Motor neuron (in vitro differentiated cells): ENCODE measurements around the gene ARMC5. TPM values are rescaled to one million over a fixed set of nuclear protein-coding genes. Genes with fewer than 3 reads are reported as not detected.
A peak's percentile ranks its signal among the peaks of the same experiment; 100 is the strongest.

Experiments
- ATAC-seq, 8 experiments: fragments of 200-7000 bp; cut with Tn5 transposase; replicated peaks in 6 of 8; 2 replicates each; pipeline ENCODE4 v1.8.0; 2021; ENCODE audit warnings: mild to moderate bottlenecking in 8 of 8, moderate library complexity in 8 of 8
- H3K27ac ChIP-seq, 2 donors: fragments of 250-450 bp; sonication (Bioruptor Pico); 2 replicates each; pipeline ENCODE4 v1.9.0; 2021; ENCODE audit warnings: antibody characterized with exemption in 2 of 2, mild to moderate bottlenecking in 2 of 2, moderate library complexity in 1 of 2
- H3K4me1 ChIP-seq, 2 donors: fragments of 250-450 bp; sonication (Bioruptor Pico); replicated peaks in 1 of 2; 2 replicates each; pipeline ENCODE4 v1.6.1; 2021; ENCODE audit warnings: antibody characterized with exemption in 2 of 2, mild to moderate bottlenecking in 2 of 2, moderate library complexity in 1 of 2
- H3K4me3 ChIP-seq, 5 donors: fragments of 250-450 bp; sonication (Bioruptor Pico); 2 replicates each; pipeline ENCODE4 v1.9.0; 2021; ENCODE audit warnings: antibody characterized with exemption in 5 of 5, mild to moderate bottlenecking in 5 of 5, moderate library complexity in 4 of 5
- WGBS, 10 experiments: fragments of 450-650 bp; shearing (Covaris generic); methylation state at CpG; one replicate each; pipeline ENCODE4 v1.0.0; 2022; 5-methylcytosine and 5-hydroxymethylcytosine counted together
- in situ Hi-C, 9 experiments: fragments of 400-800 bp; cut with MboI; loops; one replicate each; pipeline ENCODE4 v1.15.0; 2021; ENCODE audit warnings: low sequenced_read_pairs in 9 of 9, low pct_unique_long_range_greater_than_20kb in 2 of 9; ENCODE audit not compliant: unreplicated experiment in 9 of 9
- total RNA-seq, 8 experiments: library from RNA; unstranded; fragments of 300-600 nt; gene quantifications; 2 replicates each; pipeline versions ENCODE4 v1.2.3 to v1.2.4, GENCODE V29; 2022

ARMC5 gene
- total RNA-seq, 8 experiments from 2014 or later, result 7.4 to 12.3 (median 9.4) TPM

DNA sequence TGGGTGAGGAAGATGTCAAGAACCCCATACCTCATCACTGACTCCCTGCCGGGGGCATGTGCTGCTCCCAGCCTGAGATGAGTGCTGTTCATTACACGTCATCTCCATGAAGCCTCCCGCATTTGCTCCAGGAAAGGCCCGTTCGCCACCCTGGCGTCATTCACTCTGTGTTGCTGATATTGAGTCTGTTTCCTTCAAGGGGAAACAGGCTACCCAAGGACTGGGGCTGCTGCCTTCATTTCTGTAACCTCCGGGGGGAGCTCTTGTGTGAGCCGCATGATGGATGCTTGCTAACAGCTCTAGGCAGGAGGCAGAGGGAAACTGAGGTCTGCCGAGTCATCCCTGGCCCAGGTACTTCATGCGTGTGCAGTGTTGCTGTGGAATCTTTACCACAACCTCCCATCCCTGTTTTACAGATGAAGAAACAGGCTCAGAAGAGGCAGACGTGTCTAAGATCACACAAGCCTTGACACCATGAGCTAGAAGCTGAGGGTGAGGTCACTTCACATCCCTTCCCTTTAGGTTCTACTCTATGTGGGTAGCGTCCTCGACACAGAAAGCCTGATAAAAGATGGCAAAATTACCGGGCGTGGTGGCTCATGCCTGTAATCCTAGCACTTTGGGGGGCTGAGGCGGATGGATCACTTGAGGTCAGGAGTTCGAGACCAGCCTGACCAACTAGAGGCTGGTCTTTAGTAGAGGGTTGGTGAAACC, 3.5 kb upstream of the ARMC5 start:
- WGBS, 10 experiments, result 60 to 100% (median 77%) methylated on average over 1 to 9 of the region's 17 CpGs; no CpG with 5 or more reads in 2 of the 10 experiments
- ATAC-seq, result no peak
- Histone ChIP-seq H3K4me1 (peaks cover 53 to 58% of the 10 kb centered on the region in 2 donors), H3K4me3 (peak overlapping the region in 1 of 5 donors; percentile 13), H3K27ac (peak overlapping the region in 1 of 2 donors; percentile 11)
- in situ Hi-C loops, result loop anchor here in 3 of 9 experiments (25.0 kb wide), 2 partner anchors 407 to 493 kb away; partner anchors contain the start of genes SETD1A (in 2 of the 3) and ZNF267 (in 1 of the 3)

DNA sequence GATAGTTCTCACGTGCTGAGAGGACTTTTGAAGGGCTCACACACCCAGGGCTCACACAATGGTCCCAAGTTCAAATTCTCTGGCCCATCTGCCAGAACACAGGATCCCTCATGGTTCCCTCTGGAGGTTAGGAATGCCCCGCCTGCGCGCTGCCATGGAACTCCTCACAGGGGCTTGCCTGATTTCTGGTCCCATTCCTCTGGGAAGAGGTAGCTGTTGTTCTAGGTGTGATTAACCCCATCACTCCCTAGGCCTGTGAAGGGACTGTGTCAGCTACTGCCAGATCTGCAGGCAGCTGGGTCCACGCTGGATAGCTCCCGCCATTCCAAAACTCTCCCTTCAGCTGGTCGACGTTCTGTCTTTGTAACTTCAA, 2.3 kb upstream of the ARMC5 start:
- no peak overlapping the region for H3K27ac ChIP-seq
- peaks cover 51 to 53% of the 10 kb centered on the region in 2 donors for H3K4me1 ChIP-seq
- peak overlapping the region in 3 of 5 donors; percentile 71 to 78 (median 75) for H3K4me3 ChIP-seq
- in situ Hi-C loops, result loop anchor here in 3 of 9 experiments (25.0 kb wide), 2 partner anchors 405 to 495 kb away; partner anchors contain the start of genes SETD1A (in 2 of the 3) and ZNF267 (in 1 of the 3)
- ATAC-seq, result no peak
- 50 to 100% (median 76%) methylated on average over 1 to 3 of the region's 8 CpGs; no CpG with 5 or more reads in 2 of the 10 experiments for WGBS, 10 experiments

DNA sequence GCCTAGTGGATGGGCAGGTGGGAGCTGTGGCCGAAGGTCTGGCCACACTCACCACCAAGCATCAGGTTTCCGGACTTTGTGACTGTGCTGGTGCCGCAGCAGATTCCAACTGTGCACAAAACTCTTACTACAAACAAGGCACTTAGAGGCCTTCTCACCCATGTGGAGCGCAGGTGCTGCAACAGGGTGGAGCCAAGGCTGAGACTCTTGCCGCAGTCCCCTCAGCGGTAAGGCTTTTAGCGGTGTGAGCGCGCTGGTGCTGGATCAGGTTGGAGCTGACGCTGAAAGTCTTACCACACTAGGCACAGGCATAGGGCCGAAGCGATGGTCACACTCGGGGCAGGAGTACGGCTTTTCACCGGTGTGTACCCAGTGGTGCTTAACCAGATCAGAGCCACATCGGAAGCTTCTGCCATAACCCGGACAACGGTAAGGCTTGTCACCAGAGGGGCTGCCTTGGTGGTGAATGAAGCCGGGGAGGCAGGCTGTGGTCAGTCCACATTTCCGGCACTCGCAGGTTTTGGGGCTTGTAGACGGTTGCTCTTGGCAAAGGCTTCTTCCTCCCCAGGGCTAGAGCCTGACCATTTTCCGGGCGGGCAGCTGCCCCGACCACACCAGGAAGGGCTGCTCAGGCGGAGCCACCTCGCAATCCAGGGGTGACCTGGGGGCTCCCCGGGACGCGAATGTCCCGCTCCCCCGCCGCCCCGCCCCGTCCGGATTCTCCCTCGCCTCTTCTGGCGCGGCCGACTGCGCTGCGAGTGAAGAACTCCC, 1.0 kb upstream of the ARMC5 start:
- peak overlapping the region; percentile 67 to 87 (median 75) for H3K4me3 ChIP-seq
- 0 to 15% (median 2%) methylated on average over 3 to 12 of the region's 42 CpGs; no CpG with 5 or more reads in 2 of the 10 experiments for WGBS, 10 experiments
- ATAC-seq, result peak in 3 of 8 experiments; percentile 3 to 11 (median 4)
- in situ Hi-C loops, result loop anchor here in 3 of 9 experiments (25.0 kb wide), 2 partner anchors 404 to 496 kb away; partner anchors contain the start of genes SETD1A (in 2 of the 3) and ZNF267 (in 1 of the 3)
- H3K4me1 ChIP-seq, result peaks cover 44 to 47% of the 10 kb centered on the region in 2 donors
- H3K27ac ChIP-seq, result peak overlapping the region; percentile 100

DNA sequence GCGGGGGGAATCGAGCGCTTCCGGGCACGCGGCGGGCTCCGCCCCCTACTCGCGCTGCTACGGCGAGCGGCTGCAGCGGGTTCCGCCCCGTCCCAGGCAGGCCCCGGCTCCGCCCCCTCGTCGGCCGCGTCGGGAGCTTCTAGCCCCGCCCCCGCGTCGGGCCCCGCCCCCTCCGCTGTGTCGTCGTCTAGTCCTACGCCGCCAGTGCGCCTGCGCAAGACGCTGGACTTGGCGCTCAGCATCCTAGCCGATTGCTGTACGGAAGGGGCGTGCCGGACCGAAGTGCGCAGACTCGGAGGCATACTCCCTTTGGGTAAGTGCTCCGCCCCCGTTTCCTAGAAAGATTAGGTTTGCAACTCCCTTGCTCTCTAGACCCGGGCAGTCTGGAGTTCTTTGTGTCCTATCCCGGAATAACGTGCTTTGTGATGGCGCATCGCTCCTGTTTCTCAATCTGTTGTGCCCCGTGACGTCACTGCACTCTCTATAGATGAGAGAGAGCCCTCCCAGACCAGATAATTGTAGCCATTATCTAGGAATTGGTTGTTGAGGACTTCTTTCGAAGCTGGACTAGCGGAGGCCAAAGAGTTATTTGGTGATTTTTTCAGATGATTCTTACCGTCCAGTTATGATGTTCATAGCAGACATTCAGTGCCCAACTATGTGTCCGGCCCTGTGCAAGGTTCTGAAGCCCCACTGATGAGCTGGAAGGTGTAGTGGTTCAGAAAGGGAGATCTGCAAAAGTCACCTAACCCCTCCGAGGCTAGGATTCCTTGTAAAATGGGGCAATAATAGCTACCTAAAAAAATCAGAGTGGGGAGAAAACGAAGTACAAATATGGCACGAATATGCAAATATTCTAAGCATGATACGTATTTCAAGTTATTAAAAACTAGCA, 633 bp downstream of the ARMC5 start:
- 0 to 34% (median 5%) methylated on average over 2 to 18 of the region's 61 CpGs for WGBS, 10 experiments
- in situ Hi-C loops, result loop anchor here in 3 of 9 experiments (25.0 kb wide), 2 partner anchors 402 to 498 kb away; partner anchors contain the start of genes SETD1A (in 2 of the 3) and ZNF267 (in 1 of the 3)
- ATAC-seq, result peak; percentile 60 to 84 (median 80)
- Histone ChIP-seq H3K27ac (peak overlapping the region; percentile 100), H3K4me1 (peaks cover 28 to 32% of the 10 kb centered on the region in 2 donors), H3K4me3 (peak overlapping the region; percentile 67 to 87 (median 75))

DNA sequence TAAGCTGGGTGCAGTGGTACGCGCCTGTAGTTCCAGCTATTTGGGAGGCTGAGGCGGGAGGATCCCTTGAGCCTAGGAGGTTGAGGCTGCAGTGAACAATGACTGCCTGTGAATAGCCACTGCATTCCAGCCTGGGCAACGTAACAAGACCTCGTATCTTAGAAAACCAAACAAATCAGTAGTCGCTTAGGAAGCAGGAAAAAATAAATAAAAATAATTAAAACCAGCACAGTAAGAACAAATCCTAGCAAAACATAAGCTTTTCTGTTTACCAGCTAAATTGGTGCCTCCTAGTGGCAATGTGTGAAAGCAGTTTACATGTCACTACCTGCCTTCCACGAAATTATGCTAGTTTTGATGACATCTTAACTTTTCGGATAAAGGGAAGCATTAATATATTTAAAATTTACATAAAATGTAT, 1.3 kb downstream of the ARMC5 start:
- in situ Hi-C loops, result loop anchor here in 3 of 9 experiments (25.0 kb wide), 2 partner anchors 402 to 498 kb away; partner anchors contain the start of genes SETD1A (in 2 of the 3) and ZNF267 (in 1 of the 3)
- no peak for ATAC-seq
- Histone ChIP-seq H3K4me1 (peaks cover 21 to 26% of the 10 kb centered on the region in 2 donors), H3K27ac (peak overlapping the region; percentile 55 to 81), H3K4me3 (peak overlapping the region; percentile 39 to 87 (median 67))
- WGBS, 10 experiments, result 0 to 78% (median 69%) methylated on average over 3 to 8 of the region's 8 CpGs

DNA sequence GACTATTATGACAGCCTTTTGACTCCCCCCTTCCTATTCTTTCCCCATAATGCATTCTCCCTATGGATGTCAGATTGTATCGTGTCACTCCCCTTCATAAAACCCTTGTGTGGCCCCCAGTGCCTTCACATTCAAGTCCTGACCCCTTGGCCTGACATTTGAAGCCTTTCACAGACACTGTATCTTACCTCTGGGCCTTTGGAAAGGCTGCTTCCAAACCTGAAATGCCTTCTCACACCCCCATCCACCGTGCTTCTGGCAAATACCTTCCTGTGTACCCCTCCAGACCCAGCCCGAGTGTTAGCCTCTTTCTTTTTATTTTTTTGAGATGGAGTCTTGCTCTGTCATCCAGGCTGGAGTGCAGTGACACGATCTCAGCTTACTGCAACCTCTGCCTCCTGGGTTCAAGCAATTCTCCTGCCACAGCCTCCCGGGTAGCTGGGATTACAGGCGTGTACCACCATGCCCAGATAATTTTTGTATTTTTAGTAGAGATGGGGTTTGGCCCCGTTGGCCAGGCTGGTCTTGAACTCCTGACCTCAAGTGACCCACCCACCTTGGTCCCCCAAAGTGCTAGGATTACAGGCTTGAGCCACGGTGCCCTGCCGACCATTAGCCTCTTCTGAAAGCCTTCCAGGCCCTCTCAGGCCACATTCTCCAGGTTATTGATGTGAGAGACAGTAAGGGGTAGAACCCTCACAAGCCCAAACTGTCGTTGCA, 2.1 kb downstream of the ARMC5 start:
- Histone ChIP-seq H3K4me1 (peaks cover 13 to 23% of the 10 kb centered on the region in 2 donors), H3K4me3 (no peak overlapping the region), H3K27ac (no peak overlapping the region)
- in situ Hi-C loops, result loop anchor here in 3 of 9 experiments (25.0 kb wide), 2 partner anchors 401 to 499 kb away; partner anchors contain the start of genes SETD1A (in 2 of the 3) and ZNF267 (in 1 of the 3)
- no peak for ATAC-seq
- WGBS, 10 experiments, result 73 to 100% (median 90%) methylated on average over 1 to 8 of the region's 10 CpGs; no CpG with 5 or more reads in 1 of the 10 experiments

DNA sequence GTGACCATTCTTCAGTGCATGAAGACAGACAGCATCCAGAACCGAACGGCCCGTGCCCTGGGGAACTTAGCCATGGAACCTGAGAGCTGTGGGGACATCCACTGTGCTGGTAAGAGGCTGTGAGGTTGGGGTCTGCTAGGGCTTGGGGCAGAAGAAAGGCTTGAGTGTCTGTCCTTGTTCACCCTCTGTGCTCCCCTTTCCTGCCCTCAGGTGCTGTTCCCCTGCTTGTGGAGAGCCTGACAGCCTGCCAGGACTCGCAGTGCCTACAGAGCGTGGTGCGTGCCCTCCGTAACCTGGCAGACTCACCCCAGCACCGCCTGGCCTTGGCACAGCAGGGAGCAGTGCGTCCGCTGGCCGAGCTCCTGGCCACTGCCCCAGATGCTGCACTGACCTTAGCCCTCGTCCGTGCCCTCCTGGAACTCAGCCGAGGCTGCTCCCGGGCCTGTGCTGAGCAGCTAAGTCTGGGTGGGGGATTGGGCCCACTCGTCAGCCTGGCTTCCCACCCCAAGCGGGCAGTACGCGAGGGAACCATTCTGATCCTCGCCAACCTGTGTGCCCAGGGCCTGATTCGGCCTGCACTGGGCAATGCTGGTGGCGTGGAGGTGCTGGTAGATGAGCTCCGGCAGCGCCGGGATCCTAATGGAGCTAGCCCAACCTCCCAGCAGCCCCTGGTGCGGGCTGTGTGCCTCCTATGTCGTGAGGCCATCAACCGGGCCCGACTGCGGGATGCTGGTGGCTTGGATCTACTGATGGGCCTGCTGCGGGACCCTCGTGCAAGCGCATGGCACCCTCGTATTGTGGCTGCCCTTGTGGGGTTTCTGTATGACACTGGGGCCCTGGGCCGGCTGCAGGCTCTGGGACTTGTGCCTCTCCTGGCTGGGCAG, 2.9 kb downstream of the ARMC5 start:
- Histone ChIP-seq H3K4me3 (no peak overlapping the region), H3K4me1 (peaks cover 7 to 16% of the 10 kb centered on the region in 2 donors), H3K27ac (no peak overlapping the region)
- 81 to 100% (median 94%) methylated on average over 1 to 16 of the region's 35 CpGs; no CpG with 5 or more reads in 4 of the 10 experiments for WGBS, 10 experiments
- in situ Hi-C loops, result loop anchor here in 3 of 9 experiments (25.0 kb wide), 2 partner anchors 400 to 500 kb away; partner anchors contain the start of genes SETD1A (in 2 of the 3) and ZNF267 (in 1 of the 3)
- no peak for ATAC-seq

DNA sequence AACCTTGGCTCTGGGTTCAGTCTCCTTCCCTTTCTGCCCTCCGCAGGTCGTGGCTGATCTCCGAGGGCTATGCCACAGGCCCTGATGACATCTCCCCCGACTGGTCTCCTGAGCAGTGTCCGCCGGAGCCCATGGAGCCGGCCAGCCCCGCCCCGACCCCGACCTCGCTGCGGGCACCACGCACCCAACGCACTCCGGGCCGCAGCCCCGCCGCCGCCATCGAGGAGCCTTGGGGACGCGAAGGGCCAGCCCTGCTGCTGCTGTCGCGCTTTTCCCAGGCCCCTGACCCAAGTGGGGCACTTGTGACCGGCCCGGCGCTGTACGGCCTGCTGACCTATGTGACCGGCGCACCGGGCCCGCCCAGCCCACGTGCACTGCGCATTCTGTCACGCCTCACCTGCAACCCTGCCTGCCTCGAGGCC, 5.1 kb downstream of the ARMC5 start:
- Histone ChIP-seq H3K4me1 (peaks cover 0 to 8% of the 10 kb centered on the region in 2 donors), H3K27ac (no peak overlapping the region), H3K4me3 (no peak overlapping the region)
- WGBS, 10 experiments, result 87% methylated on average over 3 of the region's 36 CpGs; no CpG with 5 or more reads in 9 of the 10 experiments
- in situ Hi-C loops, result loop anchor here in 3 of 9 experiments (25.0 kb wide), 2 partner anchors 398 to 502 kb away; partner anchors contain the start of genes SETD1A (in 2 of the 3) and ZNF267 (in 1 of the 3)
- no peak for ATAC-seq

DNA sequence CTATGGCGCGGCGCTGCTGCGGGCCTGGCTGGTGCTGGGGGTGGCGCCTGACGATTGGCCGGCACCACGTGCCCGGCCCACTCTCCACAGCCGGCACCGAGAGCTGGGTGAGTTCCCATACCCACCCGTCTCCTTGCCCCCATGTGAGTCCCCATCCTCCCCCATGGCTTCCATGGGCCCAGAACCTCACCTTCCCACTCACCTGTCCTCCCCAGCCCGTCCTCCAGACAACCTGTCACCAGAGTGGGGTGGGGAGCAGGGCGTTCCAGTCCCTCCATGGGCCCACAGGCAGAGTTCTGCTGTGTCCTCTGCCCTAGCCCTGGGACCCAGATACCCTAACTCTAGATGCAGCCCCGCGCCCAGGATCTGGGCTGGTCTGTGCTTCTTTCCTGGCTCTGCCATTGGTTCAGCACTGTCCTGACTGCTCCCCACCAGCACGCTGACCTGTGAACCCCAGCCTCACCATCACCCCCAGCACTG, 5.5 kb downstream of the ARMC5 start:
- H3K4me1 ChIP-seq, result peaks cover 0 to 8% of the 10 kb centered on the region in 2 donors
- in situ Hi-C loops, result loop anchor here in 3 of 9 experiments (25.0 kb wide), 2 partner anchors 397 to 503 kb away; partner anchors contain the start of genes SETD1A (in 2 of the 3) and ZNF267 (in 1 of the 3)
- ATAC-seq, result no peak
- no peak overlapping the region for H3K4me3 ChIP-seq
- no CpG with 5 or more reads among the region's 17 CpGs for WGBS, 10 experiments
- no peak overlapping the region for H3K27ac ChIP-seq

DNA sequence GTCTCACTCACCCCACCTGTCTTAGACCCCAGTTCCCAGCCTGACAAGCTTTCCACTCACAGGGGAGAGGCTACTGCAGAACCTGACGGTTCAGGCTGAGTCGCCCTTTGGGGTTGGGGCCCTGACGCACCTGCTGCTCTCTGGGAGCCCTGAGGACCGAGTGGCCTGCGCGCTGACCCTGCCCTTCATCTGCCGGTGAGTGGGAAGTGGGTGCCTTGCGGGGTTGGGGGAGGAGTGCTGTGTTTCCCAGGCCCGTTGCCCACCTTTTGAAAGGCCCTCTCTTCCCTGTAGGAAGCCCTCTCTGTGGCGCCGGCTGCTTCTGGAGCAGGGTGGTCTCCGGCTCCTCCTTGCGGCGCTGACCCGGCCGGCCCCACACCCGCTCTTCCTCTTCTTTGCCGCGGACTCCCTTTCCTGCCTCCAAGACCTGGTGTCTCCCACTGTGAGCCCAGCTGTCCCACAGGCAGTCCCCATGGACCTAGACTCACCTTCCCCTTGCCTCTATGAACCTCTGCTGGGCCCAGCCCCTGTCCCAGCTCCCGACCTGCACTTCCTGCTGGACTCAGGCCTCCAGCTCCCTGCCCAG, 6.6 kb downstream of the ARMC5 start:
- H3K4me3 ChIP-seq, result no peak overlapping the region
- H3K4me1 ChIP-seq, result peaks cover under 1 to 2% of the 10 kb centered on the region in 2 donors
- H3K27ac ChIP-seq, result no peak overlapping the region
- in situ Hi-C loops, result loop anchor here in 3 of 9 experiments (25.0 kb wide), 2 partner anchors 396 to 504 kb away; partner anchors contain the start of genes SETD1A (in 2 of the 3) and ZNF267 (in 1 of the 3)
- 85 to 96% (median 90%) methylated on average over 3 to 10 of the region's 20 CpGs; no CpG with 5 or more reads in 6 of the 10 experiments for WGBS, 10 experiments
- no peak for ATAC-seq
